HL-60 (cell line): ENCODE measurements around the gene ADAMTS10.

Source experiments
- DNase-seq, 2 experiments: peaks; one replicate each; pipeline ENCODE4 v3.0.0-alpha.2; 2010 to 2020; ENCODE audit warnings: low read depth in 1 of 2, low spot score in 1 of 2
- H3K27ac ChIP-seq: fragments of 250-450 bp; sonication (Bioruptor Pico); replicated peaks from 2 replicates; pipeline ENCODE4 v1.5.1; 2020; ENCODE audit warnings: mild to moderate bottlenecking, moderate library complexity
- H3K27me3 ChIP-seq: fragments of 250-450 bp; sonication (Bioruptor Pico); 2 replicates; pipeline ENCODE4 v1.5.1; 2021; ENCODE audit warnings: mild to moderate bottlenecking, moderate library complexity; ENCODE audit not compliant: insufficient read depth, poor library complexity, severe bottlenecking
- H3K4me3 ChIP-seq: replicated peaks from 2 replicates; pipeline ENCODE4 v1.5.1; 2011; ENCODE audit warnings: mild to moderate bottlenecking, control low read depth, low read length; ENCODE audit not compliant: insufficient read depth
- CTCF ChIP-seq: IDR thresholded peaks from one replicate; pipeline ENCODE4 v1.5.1; 2011; ENCODE audit warnings: low read length, control low read depth, inconsistent platforms; ENCODE audit not compliant: insufficient read depth
- GABPA ChIP-seq: IDR thresholded peaks from 2 replicates; pipeline ENCODE4 v1.6.1; 2012; ENCODE audit warnings: low read depth
- POLR2AphosphoS5 ChIP-seq: IDR thresholded peaks from 2 replicates; pipeline ENCODE4 v1.6.1; 2012; ENCODE audit warnings: low read depth
- REST ChIP-seq: IDR thresholded peaks from 2 replicates; pipeline ENCODE4 v1.6.1; 2012; ENCODE audit warnings: low read depth; ENCODE audit not compliant: insufficient replicate concordance
- SPI1 ChIP-seq: IDR thresholded peaks from 2 replicates; pipeline ENCODE4 v1.6.1; 2012; ENCODE audit warnings: low read depth, mild to moderate bottlenecking, borderline replicate concordance

ADAMTS10 gene

GRCh38 chr19:8642561-8642960, 32.0 kb upstream of the ADAMTS10 start:
- peak in 1 of 2 experiments; percentile 49 for DNase-seq
- H3K27ac ChIP-seq = peak overlapping the region; percentile 53
- no peaks in the 10 kb centered on the region for H3K27me3 ChIP-seq
- H3K4me3 ChIP-seq = no peak overlapping the region
- TF ChIP-seq GABPA (no peak), CTCF (no peak), REST (no peak), SPI1 (no peak), POLR2AphosphoS5 (no peak)

DNA sequence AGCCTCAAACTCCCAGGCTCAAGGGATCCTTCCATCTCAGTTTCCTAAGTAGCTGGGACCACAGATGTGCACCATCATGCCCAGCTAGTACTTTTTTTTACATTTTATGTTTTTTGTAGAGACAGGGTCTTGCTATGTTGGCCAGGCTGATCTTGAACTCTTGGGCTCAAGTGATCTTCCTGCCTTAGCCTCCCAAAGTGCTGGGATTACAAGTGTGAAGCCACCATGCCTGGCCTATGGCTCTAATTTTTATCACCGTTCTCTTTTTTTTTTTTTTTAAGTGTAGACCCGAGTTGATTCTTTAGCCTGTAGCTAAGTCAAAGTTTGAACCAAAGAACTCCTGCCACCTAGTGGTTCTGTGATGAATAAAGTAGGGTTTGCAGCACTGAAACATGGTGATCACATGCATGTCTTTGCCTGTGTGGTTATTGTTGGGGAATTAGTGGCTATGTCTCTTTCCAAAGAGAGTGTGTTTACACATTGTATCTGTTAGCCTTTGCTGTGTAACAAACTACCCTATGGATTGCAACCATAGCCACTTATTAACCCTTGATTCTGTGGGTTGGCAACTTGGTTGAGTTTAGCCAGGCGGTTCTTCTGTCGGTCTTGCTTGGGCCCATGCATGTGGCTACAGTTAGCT, 31.5 kb upstream of the ADAMTS10 start:
- H3K27ac ChIP-seq = peak overlapping the region; percentile 89
- H3K27me3 ChIP-seq = no peaks in the 10 kb centered on the region
- DNase-seq = peak; percentile 39 to 62
- no peak overlapping the region for H3K4me3 ChIP-seq
- TF ChIP-seq POLR2AphosphoS5 = no peak

- Histone ChIP-seq H3K4me3 (no peak overlapping the region), H3K27me3 (no peaks in the 10 kb centered on the region), H3K27ac (peak overlapping the region; percentile 89)
- no peak for DNase-seq
- TF ChIP-seq SPI1 = no peak
These were observed 30.8 kb upstream of the ADAMTS10 start for GRCh38 chr19:8641221-8641907.

DNA sequence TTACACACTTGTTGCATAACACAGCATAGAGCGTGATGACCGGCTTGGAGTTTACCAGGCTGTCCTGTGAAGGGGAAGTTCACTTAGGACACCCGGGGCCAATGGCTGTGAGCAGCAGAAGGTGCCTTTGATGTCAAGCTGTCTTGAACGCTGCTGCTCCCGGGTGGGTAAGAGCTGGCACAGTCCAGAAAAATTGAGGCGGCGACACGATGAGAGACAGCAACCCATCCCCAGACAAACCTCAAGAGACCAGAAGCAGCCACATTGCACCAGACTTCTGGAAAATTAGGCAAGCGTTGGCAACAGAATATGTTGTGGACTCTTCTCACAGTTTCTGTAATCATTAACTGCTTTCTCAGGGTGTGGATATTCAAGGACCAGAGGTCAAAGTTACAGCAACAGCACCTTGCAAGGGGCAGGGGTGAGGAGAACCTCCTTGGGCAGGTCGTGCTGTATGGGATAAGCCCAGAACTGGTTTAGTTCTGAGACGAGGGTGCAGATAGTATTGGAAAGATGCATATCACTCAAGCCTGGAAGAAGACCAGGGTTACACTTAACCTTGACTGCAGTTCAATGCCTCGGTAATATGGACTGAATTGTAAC, 30.0 kb upstream of the ADAMTS10 start:
- no peaks in the 10 kb centered on the region for H3K27me3 ChIP-seq
- peak overlapping the region; percentile 89 for H3K27ac ChIP-seq
- H3K4me3 ChIP-seq = no peak overlapping the region
- DNase-seq = peak; percentile 98 to 99
- TF ChIP-seq SPI1 (peak; percentile 6; the same call in 1 of the 2 replicates), POLR2AphosphoS5 (peak; percentile 73), CTCF (no peak)

GRCh38 chr19:8639821-8640401, 29.4 kb upstream of the ADAMTS10 start:
- DNase-seq = no peak
- peak overlapping the region; percentile 89 for H3K27ac ChIP-seq

More at GRCh38 chr19:8639821-8640401, 29.4 kb upstream of the ADAMTS10 start:
- TF ChIP-seq SPI1 = no peak
- no peak; the same call in 1 of the 2 replicates for TF ChIP-seq POLR2AphosphoS5
- no peak for TF ChIP-seq GABPA
- no peak for TF ChIP-seq REST
- TF ChIP-seq CTCF = no peak
- no peaks in the 10 kb centered on the region for H3K27me3 ChIP-seq
- no peak overlapping the region; the same call in 1 of the 2 replicates for H3K4me3 ChIP-seq
